Ectodermal cell (in vitro differentiated cells): ENCODE data around the gene PLPP4.
"Not testable (repeated sequence)": the region's sequence is repeated elsewhere in the genome, so short reads cannot be mapped to it uniquely, and the experiment has no call there.

Experiments used
- H3K27ac ChIP-seq: 2 replicates; pipeline ENCODE4 v1.7.0; 2013; ENCODE audit warnings: mild to moderate bottlenecking, low read depth, low read length; ENCODE audit not compliant: insufficient read depth, poor library complexity, severe bottlenecking
- H3K27me3 ChIP-seq: 2 replicates; pipeline ENCODE4 v1.7.0; 2013; ENCODE audit warnings: mild to moderate bottlenecking, low read length; ENCODE audit not compliant: insufficient read depth, control insufficient read depth, poor library complexity, severe bottlenecking
- H3K36me3 ChIP-seq: one replicate; pipeline ENCODE4 v1.7.0; 2013; ENCODE audit warnings: low read length; ENCODE audit not compliant: control insufficient read depth, insufficient read depth
- H3K4me1 ChIP-seq: one replicate; pipeline ENCODE4 v1.7.0; 2013; ENCODE audit warnings: low read length; ENCODE audit not compliant: control insufficient read depth, insufficient read depth
- H3K4me3 ChIP-seq: 2 replicates; pipeline ENCODE4 v1.7.0; 2013; ENCODE audit warnings: low read depth, low read length, control low read depth; ENCODE audit not compliant: insufficient read depth
- H3K9me3 ChIP-seq: 2 replicates; pipeline ENCODE4 v1.7.0; 2013; ENCODE audit warnings: mild to moderate bottlenecking, low read length, moderate library complexity; ENCODE audit not compliant: control insufficient read depth
- WGBS, 2 experiments: methylation state at CpG; one replicate each; pipeline ENCODE4 v1.1.7; 2013; ENCODE audit warnings: missing lambda C conversion rate in 2 of 2; 5-methylcytosine and 5-hydroxymethylcytosine counted together

PLPP4 gene

DNA sequence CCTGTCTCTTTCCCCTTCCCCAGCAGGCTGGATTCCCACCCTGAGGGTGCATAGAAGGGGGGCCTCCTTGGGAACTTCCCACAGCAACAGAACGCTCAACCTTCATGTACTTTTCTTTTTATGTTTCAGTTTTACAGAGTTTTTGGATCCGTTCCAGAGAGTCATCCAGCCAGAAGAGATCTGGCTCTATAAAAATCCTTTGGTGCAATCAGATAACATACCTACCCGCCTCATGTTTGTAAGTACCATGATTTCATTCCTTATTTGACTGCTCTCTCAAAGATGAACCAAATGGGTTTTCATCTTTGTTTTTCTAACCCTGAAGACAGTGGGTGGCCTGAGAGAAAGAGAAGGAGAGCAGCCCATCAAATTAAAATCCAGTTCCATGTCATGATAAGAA lies 46.7 kb downstream of the PLPP4 start:
- no peaks in the 10 kb centered on the region for H3K9me3 ChIP-seq
- no peaks in the 10 kb centered on the region for H3K27me3 ChIP-seq
- no peaks in the 10 kb centered on the region for H3K36me3 ChIP-seq
- no peak overlapping the region for H3K4me3 ChIP-seq
- peaks cover 5% of the 10 kb centered on the region for H3K4me1 ChIP-seq
- no peak overlapping the region for H3K27ac ChIP-seq
- WGBS, 2 experiments = 88 to 94% methylated on average over 3 of the region's 3 CpGs

DNA sequence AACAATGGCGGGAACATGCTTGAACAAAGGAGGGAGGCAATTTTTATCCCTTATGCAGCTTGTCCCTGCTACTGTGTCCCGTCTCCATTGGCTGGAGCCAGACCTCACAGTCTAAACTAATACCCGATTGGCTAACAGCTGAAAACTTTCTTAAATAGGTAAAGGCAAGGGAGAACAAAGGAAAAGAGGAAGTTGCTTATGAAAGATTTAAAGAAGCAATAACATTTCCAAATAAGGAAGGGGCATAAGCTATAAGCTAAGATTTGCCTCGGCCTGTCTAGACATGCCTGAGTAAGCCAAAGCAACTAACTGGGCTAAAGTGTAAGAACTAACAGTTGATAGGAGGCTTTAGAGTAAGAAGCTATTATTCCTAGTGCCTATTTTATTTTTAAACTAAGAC lies 47.2 kb downstream of the PLPP4 start:
- H3K36me3 ChIP-seq, H3K27ac ChIP-seq, H3K4me1 ChIP-seq, H3K4me3 ChIP-seq, H3K9me3 ChIP-seq, H3K27me3 ChIP-seq: not testable (repeated sequence)
- WGBS, 2 experiments = 94% methylated on average over 4 of the region's 4 CpGs

DNA sequence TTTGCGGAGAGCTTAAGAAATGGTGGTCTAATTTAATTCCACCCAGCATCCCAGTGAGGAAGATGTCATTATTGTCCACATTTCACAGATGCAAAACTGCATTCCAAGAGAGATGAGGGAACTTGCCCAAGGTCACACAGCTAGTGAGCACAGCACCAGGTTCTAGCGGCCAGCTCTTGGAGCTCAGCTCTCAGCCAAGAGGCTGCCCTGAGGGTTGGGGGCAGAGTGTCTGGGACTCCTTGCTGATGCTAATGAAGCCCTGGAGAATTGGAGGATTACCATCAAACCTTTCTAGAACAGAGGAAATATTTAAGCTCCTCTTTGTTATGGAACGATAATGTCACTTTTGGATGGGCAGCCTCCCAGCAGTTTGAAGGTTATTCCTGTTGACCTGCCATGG lies 48.0 kb downstream of the PLPP4 start:
- 69 to 79% methylated on average over 3 of the region's 3 CpGs for WGBS, 2 experiments
- Histone ChIP-seq H3K9me3 (no peaks in the 10 kb centered on the region), H3K4me3 (no peak overlapping the region), H3K27me3 (no peaks in the 10 kb centered on the region), H3K36me3 (no peaks in the 10 kb centered on the region), H3K4me1 (peaks cover 5% of the 10 kb centered on the region), H3K27ac (no peak overlapping the region)

DNA sequence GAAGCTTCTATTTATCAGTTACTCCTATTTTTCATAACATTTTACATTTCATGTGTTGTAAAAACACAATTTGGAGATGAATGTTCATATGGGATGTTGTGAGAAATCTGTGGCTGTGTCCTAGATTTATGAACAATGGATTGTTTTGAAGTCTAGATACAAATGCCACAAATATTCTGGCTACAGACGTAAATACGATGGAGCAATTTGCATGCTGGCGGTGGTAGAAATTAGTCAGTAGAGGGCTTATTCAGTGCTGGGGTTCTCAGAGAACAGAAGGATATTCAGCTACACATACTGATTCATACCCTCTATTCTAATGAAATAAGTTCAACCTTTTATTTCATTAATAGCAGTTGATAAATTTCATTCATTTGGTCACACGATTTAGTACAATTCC lies 48.8 kb downstream of the PLPP4 start:
- no peak overlapping the region for H3K4me3 ChIP-seq
- no peaks in the 10 kb centered on the region for H3K36me3 ChIP-seq
- no peaks in the 10 kb centered on the region for H3K9me3 ChIP-seq
- H3K27ac ChIP-seq = no peak overlapping the region
- H3K27me3 ChIP-seq = no peaks in the 10 kb centered on the region
- 94 to 98% methylated on average over 3 of the region's 4 CpGs for WGBS, 2 experiments
- peaks cover 5% of the 10 kb centered on the region for H3K4me1 ChIP-seq

DNA sequence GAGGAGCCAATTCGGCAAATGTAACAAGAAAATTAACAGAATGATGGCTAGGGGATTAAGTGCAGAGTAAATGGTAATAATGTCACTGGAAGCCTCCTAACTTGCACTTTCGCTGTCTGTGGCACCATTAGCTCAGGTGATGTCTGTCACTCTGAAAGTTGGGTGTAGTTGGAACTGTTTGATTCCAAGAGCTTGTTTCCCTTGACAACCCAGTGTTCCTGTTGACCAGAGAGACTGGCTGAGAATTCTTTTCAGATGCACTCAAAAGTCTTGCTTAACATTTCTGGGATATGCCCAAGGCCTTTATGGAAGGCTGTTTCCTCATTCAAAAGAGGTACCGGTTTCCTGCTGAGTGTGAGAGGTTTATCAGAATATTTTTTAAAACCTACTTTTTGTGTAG lies 49.6 kb downstream of the PLPP4 start:
- no peak overlapping the region for H3K27ac ChIP-seq
- WGBS, 2 experiments = 95 to 97% methylated on average over 3 of the region's 3 CpGs

DNA sequence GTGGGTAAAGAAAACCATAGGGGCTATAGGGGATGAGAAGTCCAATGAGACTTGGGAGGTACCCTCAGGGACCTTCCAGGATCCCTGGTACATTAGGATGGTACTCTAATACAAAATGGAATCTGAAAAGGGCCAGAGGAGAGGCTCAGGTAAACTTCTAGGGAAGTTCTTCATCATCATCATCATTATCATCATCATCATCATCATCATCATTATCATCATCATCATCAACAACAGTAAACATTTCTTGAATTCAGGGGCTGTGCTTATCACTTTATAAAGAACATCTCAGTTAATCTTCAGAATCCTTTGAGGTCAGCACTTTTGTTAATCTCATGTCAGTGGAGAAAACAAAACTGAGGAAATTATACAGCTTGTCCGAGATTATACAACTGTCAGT lies 50.1 kb downstream of the PLPP4 start:
- no peaks in the 10 kb centered on the region for H3K27me3 ChIP-seq
- no peak overlapping the region for H3K4me3 ChIP-seq
- H3K9me3 ChIP-seq = no peaks in the 10 kb centered on the region
- WGBS, 2 experiments = 93 to 95% methylated on average over 1 of the region's 1 CpG
- H3K27ac ChIP-seq = no peak overlapping the region
- H3K36me3 ChIP-seq = no peaks in the 10 kb centered on the region
- H3K4me1 ChIP-seq = peaks cover 5% of the 10 kb centered on the region

More for the DNA sequence above, 49.6 kb downstream of the PLPP4 start:
- H3K4me3 ChIP-seq = no peak overlapping the region
- H3K36me3 ChIP-seq = no peaks in the 10 kb centered on the region
- no peaks in the 10 kb centered on the region for H3K27me3 ChIP-seq
- no peaks in the 10 kb centered on the region for H3K9me3 ChIP-seq
- H3K4me1 ChIP-seq = peaks cover 5% of the 10 kb centered on the region

DNA sequence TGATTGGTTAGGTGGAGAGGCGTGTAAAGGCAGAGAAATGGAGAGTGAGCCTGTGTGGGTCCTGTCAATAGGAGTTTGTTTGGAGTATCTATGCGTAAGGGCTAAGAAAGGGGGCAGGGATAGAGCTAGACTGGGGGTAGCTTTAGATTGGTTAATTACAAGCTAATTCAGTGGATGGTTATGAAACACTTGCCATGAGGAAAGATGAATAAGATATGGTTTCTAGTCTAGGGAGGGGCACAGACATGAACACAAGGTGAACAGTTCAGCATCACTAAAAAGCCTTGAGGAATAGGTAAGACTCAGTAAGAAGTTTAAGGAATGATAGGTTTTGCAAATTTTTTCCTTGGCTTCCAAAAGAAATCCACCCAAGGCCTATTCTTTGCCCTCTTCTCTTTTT lies 50.6 kb downstream of the PLPP4 start:
- Histone ChIP-seq H3K36me3 (no peaks in the 10 kb centered on the region), H3K27ac (no peak overlapping the region), H3K4me3 (no peak overlapping the region), H3K9me3 (no peaks in the 10 kb centered on the region), H3K27me3 (no peaks in the 10 kb centered on the region), H3K4me1 (peaks cover 5% of the 10 kb centered on the region)
- 86 to 94% methylated on average over 2 of the region's 2 CpGs for WGBS, 2 experiments

DNA sequence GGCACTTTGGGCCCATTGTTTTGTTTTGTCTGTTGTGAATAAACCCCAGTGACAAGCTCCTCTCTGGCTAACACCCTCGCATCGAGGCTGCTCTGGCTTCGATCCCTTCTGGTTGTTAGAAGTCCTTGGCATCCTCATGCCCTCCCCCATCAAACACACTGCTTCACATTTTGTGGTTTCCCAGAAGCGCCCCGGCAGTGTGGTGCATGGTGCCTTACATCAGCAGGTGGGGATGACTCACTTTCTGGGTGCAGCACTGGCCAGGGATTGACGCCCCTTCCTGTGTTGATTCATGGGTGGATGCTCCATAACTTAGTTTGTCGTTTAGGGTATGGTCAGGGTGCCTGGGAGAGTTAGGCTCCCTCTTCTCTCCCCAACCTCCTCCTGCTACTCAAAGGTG lies 51.4 kb downstream of the PLPP4 start:
- H3K4me3 ChIP-seq = no peak overlapping the region
- WGBS, 2 experiments = 76 to 81% methylated on average over 7 of the region's 7 CpGs
- H3K36me3 ChIP-seq = no peaks in the 10 kb centered on the region
- H3K27ac ChIP-seq = no peak overlapping the region
- H3K9me3 ChIP-seq = no peaks in the 10 kb centered on the region
- no peaks in the 10 kb centered on the region for H3K27me3 ChIP-seq
- H3K4me1 ChIP-seq = peaks cover 5% of the 10 kb centered on the region

DNA sequence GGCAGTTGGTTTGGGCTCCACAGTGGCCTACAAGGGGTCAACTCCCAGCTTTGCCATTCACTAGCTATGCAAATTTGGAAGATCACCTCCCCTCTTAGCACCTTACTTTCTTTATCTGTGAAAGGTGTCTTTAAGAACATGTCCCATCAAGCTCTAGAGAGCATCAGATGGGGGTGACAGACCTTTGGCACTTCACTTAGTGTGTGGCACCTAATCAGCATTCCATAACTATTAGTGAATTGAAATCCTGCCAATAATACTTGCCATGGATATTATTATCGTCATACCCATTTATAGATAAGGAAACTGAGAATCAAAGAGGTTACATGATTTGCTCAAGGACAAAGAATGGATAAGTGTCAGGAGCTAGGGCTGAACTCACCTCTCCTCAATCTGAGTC lies 51.9 kb downstream of the PLPP4 start:
- Histone ChIP-seq H3K9me3 (no peaks in the 10 kb centered on the region), H3K36me3 (no peaks in the 10 kb centered on the region), H3K27me3 (no peaks in the 10 kb centered on the region), H3K4me3 (no peak overlapping the region), H3K4me1 (peaks cover 5% of the 10 kb centered on the region), H3K27ac (no peak overlapping the region)
- 90 to 100% methylated on average over 1 of the region's 1 CpG for WGBS, 2 experiments

DNA sequence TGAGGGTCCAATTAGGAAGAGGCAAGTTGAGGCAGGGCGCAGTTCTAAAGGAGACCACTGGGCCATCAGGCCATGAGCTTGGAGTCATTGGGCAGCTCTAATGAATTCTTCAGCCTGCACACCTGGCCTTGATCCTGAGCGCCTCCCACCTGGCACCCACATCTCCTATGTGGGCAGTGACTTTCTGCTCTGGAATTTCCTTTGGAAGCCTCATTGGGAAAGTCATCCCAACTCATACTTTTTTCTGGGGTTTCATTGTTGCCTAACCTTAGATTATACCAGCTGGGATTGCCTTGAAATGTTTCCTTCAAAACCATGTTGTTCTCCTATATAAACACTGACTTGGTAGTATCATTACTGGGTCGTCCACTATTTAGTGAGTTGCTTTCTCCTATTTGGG lies 54.1 kb downstream of the PLPP4 start:
- Histone ChIP-seq H3K4me1 (no peaks in the 10 kb centered on the region), H3K36me3 (no peaks in the 10 kb centered on the region), H3K27ac (no peak overlapping the region), H3K9me3 (no peaks in the 10 kb centered on the region), H3K4me3 (no peak overlapping the region), H3K27me3 (no peaks in the 10 kb centered on the region)
- 88 to 90% methylated on average over 3 of the region's 3 CpGs for WGBS, 2 experiments

DNA sequence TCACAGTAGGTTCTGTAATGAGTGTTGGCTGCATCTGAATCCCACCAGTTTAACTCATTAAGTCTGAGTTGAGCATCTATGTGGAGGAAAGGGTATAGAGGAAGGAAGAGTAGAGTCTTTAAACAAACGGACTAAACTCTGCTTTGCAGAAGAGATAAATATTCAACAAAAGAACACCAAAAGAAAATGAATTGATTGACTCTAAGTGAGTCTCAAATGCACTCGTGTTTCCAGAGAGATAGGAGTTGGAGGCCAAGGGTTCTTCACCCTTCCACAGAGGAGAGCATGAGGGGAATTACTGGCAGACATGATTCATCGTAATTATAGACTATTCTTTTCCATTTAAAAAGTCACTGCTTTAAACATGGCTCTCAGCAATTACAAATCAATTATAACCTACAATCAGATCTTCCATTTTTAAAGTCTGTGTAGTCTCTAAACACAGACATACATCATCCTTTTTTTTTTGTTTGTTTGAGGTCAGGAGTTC lies 56.3 kb downstream of the PLPP4 start:
- Histone ChIP-seq H3K4me1 (no peaks in the 10 kb centered on the region), H3K9me3 (no peaks in the 10 kb centered on the region), H3K27ac (no peak overlapping the region), H3K36me3 (no peaks in the 10 kb centered on the region), H3K4me3 (no peak overlapping the region), H3K27me3 (no peaks in the 10 kb centered on the region)
- WGBS, 2 experiments = 56 to 68% methylated on average over 2 to 3 of the region's 3 CpGs
